Astrocyte of the spinal cord (primary cell): Measurements from ENCODE around the gene SYCE1.
"Not testable (repeated sequence)": the region's sequence is repeated elsewhere in the genome, so short reads cannot be mapped to it uniquely, and the experiment has no call there.

Experiments used
- DNase-seq: peaks from one replicate; pipeline ENCODE4 v3.0.0; 2011; ENCODE audit warnings: low read depth, low spot score
- H3K4me3 ChIP-seq: 2 replicates; pipeline ENCODE4 v1.5.1; 2011; ENCODE audit warnings: low read depth, mild to moderate bottlenecking, low read length, moderate library complexity
- in situ Hi-C: cut with HindIII; loops from 2 replicates; pipeline ENCODE4 v1.10.0; 2017; ENCODE audit warnings: low sequenced_read_pairs
- TF ChIP-seq, protein P1 (sequence below): IDR thresholded peaks from 2 replicates; pipeline ENCODE4 v1.5.1; 2012; ENCODE audit warnings: low read depth, mild to moderate bottlenecking, low read length, inconsistent platforms

The SYCE1 gene

DNA sequence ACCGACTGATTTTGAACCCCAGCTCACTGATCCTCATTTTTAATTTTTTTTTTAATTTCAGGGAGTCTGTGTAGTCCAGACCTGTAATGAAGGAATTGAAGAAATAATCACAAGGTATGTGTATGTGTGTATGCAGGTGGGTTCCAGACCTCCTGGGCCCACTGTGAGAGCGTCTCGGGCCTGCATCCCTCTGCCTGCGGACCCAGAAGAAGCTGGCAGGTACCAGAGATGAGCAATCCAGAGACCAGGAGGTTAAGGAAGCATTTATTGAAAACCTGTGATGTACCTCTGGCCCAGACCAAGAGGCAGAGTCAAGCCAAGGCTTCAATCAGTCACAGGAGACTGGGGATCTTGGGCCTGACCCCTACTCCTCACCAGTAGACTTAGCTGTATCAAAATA, 10.8 kb downstream of the SYCE1 start:
- H3K4me3 ChIP-seq: no peak overlapping the region
- TF ChIP-seq, protein P1, sequence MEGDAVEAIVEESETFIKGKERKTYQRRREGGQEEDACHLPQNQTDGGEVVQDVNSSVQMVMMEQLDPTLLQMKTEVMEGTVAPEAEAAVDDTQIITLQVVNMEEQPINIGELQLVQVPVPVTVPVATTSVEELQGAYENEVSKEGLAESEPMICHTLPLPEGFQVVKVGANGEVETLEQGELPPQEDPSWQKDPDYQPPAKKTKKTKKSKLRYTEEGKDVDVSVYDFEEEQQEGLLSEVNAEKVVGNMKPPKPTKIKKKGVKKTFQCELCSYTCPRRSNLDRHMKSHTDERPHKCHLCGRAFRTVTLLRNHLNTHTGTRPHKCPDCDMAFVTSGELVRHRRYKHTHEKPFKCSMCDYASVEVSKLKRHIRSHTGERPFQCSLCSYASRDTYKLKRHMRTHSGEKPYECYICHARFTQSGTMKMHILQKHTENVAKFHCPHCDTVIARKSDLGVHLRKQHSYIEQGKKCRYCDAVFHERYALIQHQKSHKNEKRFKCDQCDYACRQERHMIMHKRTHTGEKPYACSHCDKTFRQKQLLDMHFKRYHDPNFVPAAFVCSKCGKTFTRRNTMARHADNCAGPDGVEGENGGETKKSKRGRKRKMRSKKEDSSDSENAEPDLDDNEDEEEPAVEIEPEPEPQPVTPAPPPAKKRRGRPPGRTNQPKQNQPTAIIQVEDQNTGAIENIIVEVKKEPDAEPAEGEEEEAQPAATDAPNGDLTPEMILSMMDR: no peak
- in situ Hi-C loops: no loop called here
- DNase-seq: no peak

DNA sequence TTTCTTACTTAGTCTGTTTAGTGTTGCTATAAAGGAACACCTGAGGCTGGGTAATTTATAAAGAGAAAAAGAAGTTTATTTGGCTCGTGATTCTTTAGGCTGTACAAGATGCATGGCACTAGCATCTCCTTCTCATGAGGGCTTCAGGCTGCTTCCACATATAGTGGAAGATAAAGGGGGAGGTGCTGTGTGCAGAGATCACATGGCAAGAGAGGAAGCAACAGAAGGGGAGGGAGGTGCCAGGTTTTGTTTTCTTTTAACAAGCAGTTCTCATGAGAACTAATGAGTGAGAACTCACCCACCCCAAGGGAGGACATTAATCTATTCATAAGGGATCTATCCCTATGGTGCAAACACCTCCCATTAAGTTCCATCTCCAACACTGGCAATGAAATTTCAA, 20.9 kb downstream of the SYCE1 start:
- DNase-seq: no peak
- in situ Hi-C loops: no loop called here
- TF ChIP-seq, protein P1: no peak
- no peak overlapping the region for H3K4me3 ChIP-seq

DNA sequence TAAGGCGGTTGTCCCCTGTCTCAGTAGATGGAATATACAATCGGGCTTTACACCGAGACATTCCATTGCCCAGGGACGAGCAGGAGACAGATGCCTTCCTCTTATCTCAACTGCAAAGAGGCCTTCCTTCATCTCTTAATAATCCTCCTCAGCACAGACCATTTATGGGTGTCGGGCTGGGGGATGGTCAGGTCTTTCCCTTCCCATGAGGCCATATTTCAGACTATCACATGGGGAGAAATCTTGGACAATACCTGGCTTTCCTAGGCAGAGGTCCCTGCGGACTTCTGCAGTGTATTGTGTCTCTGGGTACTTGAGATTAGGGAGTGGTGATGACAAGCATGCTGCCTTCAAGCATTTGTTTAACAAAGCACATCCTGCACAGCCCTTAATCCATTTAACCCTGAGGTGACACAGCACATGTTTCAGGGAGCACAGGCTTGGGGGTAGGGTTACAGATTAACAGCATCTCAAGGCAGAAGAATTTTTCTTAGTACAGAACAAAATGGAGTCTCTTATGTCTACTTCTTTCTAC, 23.9 kb downstream of the SYCE1 start:
- DNase-seq, H3K4me3 ChIP-seq, in situ Hi-C loops: not testable (repeated sequence)

DNA sequence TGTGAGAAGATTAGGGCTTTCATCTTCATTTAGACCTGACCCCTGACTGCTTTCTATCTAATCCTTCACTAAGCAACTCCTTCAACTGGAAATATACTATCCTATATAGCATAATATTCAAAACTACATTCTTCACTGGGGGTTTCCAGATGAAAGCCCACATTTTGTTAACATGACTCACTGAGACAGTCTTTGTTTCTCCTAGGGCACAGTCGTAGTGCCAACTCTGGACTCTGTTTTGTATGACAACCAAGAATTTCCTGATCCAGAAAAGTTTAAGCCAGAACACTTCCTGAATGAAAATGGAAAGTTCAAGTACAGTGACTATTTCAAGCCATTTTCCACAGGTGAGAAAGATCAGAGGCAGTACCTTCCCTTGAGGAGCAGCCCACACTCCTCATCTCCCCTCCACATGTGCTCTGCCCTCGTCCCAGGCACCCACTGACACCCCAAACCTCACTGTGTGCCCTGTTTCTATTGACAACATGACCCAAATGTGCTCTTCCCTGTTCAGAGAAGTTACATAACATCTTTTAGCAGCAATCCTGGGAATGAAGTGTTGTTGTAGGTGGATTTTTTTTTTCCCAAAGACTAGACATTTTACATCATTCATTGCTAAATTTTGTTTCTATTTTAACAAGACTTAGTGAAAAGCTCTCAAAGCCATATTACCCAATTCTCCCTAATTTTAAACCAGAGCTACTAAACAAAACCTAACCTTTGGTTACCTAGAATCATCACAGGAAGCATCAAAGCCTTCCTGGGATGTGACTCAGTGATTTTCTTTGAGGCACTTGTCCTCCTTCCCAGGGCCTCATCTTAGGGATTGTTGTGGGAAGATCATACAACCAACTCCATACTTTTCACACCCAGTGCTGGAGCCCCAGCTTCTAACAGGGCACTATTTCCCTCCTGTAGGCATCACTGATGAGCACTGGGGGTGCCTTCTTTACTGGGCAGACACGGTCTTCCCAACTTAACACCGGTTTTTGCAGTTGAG, 27.5 kb downstream of the SYCE1 start:
- no peak for DNase-seq
- TF ChIP-seq, protein P1: no peak
- no peak overlapping the region for H3K4me3 ChIP-seq
- in situ Hi-C loops: no loop called here

DNA sequence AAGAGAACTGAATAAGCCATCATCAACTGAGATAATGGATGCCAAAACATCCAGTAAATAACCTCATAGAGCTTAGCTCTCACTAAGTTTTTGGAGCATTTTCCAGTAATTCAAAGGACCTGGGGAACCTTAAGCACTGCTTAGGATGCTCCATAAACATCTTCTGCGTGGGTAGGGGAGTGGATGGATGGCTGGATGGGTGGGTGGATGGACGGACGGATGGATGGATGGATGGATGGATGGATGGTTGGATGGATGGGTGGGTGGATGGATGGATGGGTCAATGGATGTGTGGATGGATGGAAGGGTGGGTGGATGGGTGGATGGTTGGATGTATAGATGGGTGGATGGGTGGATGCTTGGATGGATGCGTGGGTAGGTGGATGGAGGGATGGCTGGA, 29.2 kb downstream of the SYCE1 start:
- TF ChIP-seq, protein P1: no peak
- in situ Hi-C loops: no loop called here
- DNase-seq: no peak
- H3K4me3 ChIP-seq: no peak overlapping the region

DNA sequence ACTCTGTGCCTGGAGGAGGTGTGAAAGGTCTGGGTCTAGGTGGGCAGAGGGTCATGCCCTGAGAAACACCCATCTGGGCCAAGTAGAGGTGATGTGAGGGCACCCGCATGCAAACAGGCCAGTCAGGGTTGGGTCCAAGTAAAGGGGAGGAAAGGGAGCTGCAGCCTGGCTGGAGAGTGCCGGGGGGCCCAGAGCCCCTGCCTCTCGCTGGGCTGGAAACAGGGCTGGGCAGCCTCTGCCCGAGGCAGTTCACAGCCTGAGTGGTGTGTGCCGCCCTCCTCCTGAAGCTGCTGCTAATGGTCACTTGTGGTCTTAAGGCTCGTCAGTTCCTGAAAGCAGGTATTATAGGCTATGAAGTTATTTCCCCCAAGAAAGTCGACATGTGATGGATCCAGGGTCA, 31.0 kb downstream of the SYCE1 start:
- TF ChIP-seq, protein P1: no peak
- H3K4me3 ChIP-seq: no peak overlapping the region
- no peak for DNase-seq
- in situ Hi-C loops: no loop called here

DNA sequence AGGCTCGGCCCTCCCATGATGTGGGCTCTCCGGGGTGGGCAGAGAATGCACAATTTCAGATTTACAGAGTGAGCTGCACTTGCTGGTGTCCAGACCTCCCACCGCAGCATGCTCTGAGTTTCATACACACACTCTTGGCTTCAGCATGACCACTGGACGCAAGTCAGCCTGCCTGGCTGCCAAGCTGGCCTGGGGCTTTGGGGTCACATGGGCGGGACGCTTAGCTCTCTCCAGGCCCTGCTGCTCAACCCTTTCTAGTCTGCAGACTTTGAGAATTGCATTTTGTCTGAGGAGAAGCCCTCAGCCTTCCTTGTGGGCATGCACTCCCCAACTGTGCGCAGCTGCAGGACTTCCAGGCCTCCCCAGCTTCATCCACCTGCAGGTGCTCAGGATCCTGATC, 32.5 kb downstream of the SYCE1 start:
- TF ChIP-seq, protein P1: no peak
- no peak for DNase-seq
- no peak overlapping the region for H3K4me3 ChIP-seq
- in situ Hi-C loops: no loop called here
